ENCODE data around the gene BBX. TPM values are rescaled to one million over a fixed set of nuclear protein-coding genes. Genes with fewer than 3 reads are reported as not detected.
"Not testable (repeated sequence)": the region's sequence is repeated elsewhere in the genome, so short reads cannot be mapped to it uniquely, and the experiment has no call there.

BBX gene
- polyA plus RNA-seq, 1 donor, result 32.0 TPM

- no peak for DNase-seq
- Histone ChIP-seq H3K4me3 (ENCODE audit: low read length) (no peak overlapping the region), H3K27ac (ENCODE audit: low read length) (no peak overlapping the region), H3K27me3 (ENCODE audit: control insufficient read depth, insufficient read depth, low read length) (no peaks in the 10 kb centered on the region), H3K9me3 (ENCODE audit: control insufficient read depth, low read depth, low read length) (no peaks in the 10 kb centered on the region), H3K4me1 (ENCODE audit: control insufficient read depth, insufficient read depth, low read length) (no peaks in the 10 kb centered on the region), H3K36me3 (ENCODE audit: control insufficient read depth, insufficient read depth, low read length) (no peaks in the 10 kb centered on the region)
- no CpG with 5 or more reads among the region's 9 CpGs for WGBS (ENCODE audit: insufficient coverage, low lambda C conversion rate)
Measured at GRCh38 chr3:107826727-107827126, 304.0 kb downstream of the BBX start.

- H3K4me1 ChIP-seq (ENCODE audit: control insufficient read depth, insufficient read depth, low read length), result no peaks in the 10 kb centered on the region
- H3K4me3 ChIP-seq (ENCODE audit: low read length), result no peak overlapping the region
- H3K9me3 ChIP-seq (ENCODE audit: control insufficient read depth, low read depth, low read length), result peaks cover 2% of the 10 kb centered on the region
- no peak for DNase-seq
- no peaks in the 10 kb centered on the region for H3K27me3 ChIP-seq (ENCODE audit: control insufficient read depth, insufficient read depth, low read length)
- no peak overlapping the region for H3K27ac ChIP-seq (ENCODE audit: low read length)
- no CpG with 5 or more reads among the region's 4 CpGs for WGBS (ENCODE audit: insufficient coverage, low lambda C conversion rate)
- H3K36me3 ChIP-seq (ENCODE audit: control insufficient read depth, insufficient read depth, low read length), result no peaks in the 10 kb centered on the region
Measured at GRCh38 chr3:107829185-107829584, 306.4 kb downstream of the BBX start.

- no peak for DNase-seq
- Histone ChIP-seq H3K27me3 (ENCODE audit: control insufficient read depth, insufficient read depth, low read length) (no peaks in the 10 kb centered on the region), H3K4me3 (ENCODE audit: low read length) (no peak overlapping the region), H3K9me3 (ENCODE audit: control insufficient read depth, low read depth, low read length) (peaks cover 2% of the 10 kb centered on the region), H3K4me1 (ENCODE audit: control insufficient read depth, insufficient read depth, low read length) (peaks cover 5% of the 10 kb centered on the region), H3K27ac (ENCODE audit: low read length) (no peak overlapping the region), H3K36me3 (ENCODE audit: control insufficient read depth, insufficient read depth, low read length) (no peaks in the 10 kb centered on the region)
- WGBS (ENCODE audit: insufficient coverage, low lambda C conversion rate), result no CpG with 5 or more reads among the region's 3 CpGs
Measured at GRCh38 chr3:107831590-107831989, 308.8 kb downstream of the BBX start.

GRCh38 chr3:107833043-107833442, 310.3 kb downstream of the BBX start:
- no CpG with 5 or more reads among the region's 6 CpGs for WGBS (ENCODE audit: insufficient coverage, low lambda C conversion rate)
- peaks cover 2% of the 10 kb centered on the region for H3K9me3 ChIP-seq (ENCODE audit: control insufficient read depth, low read depth, low read length)
- H3K27me3 ChIP-seq (ENCODE audit: control insufficient read depth, insufficient read depth, low read length), result no peaks in the 10 kb centered on the region
- DNase-seq, result no peak
- H3K4me3 ChIP-seq (ENCODE audit: low read length), result no peak overlapping the region
- no peaks in the 10 kb centered on the region for H3K36me3 ChIP-seq (ENCODE audit: control insufficient read depth, insufficient read depth, low read length)
- no peak overlapping the region for H3K27ac ChIP-seq (ENCODE audit: low read length)
- H3K4me1 ChIP-seq (ENCODE audit: control insufficient read depth, insufficient read depth, low read length), result peaks cover 5% of the 10 kb centered on the region

- H3K4me1 ChIP-seq (ENCODE audit: control insufficient read depth, insufficient read depth, low read length), result peaks cover 5% of the 10 kb centered on the region
- WGBS (ENCODE audit: insufficient coverage, low lambda C conversion rate), result 99% methylated on average over 11 of the region's 19 CpGs
- H3K4me3 ChIP-seq (ENCODE audit: low read length), result no peak overlapping the region
- H3K27me3 ChIP-seq (ENCODE audit: control insufficient read depth, insufficient read depth, low read length), result no peaks in the 10 kb centered on the region
- DNase-seq, result no peak
- no peak overlapping the region for H3K27ac ChIP-seq (ENCODE audit: low read length)
- H3K9me3 ChIP-seq (ENCODE audit: control insufficient read depth, low read depth, low read length), result peaks cover 2% of the 10 kb centered on the region
- no peaks in the 10 kb centered on the region for H3K36me3 ChIP-seq (ENCODE audit: control insufficient read depth, insufficient read depth, low read length)
Measured at GRCh38 chr3:107833722-107834416, 311.1 kb downstream of the BBX start.

- H3K4me1 ChIP-seq (ENCODE audit: control insufficient read depth, insufficient read depth, low read length), result not testable (repeated sequence)
- peak; percentile 16 to 41 for DNase-seq
- WGBS (ENCODE audit: insufficient coverage, low lambda C conversion rate), result no CpG with 5 or more reads among the region's 4 CpGs
Measured at GRCh38 chr3:107835001-107835400, 312.2 kb downstream of the BBX start.

GRCh38 chr3:107837895-107838612, 315.3 kb downstream of the BBX start:
- Histone ChIP-seq H3K27ac (ENCODE audit: low read length) (no peak overlapping the region), H3K27me3 (ENCODE audit: control insufficient read depth, insufficient read depth, low read length) (no peaks in the 10 kb centered on the region), H3K9me3 (ENCODE audit: control insufficient read depth, low read depth, low read length) (peaks cover 2% of the 10 kb centered on the region), H3K4me1 (ENCODE audit: control insufficient read depth, insufficient read depth, low read length) (peaks cover 5% of the 10 kb centered on the region), H3K4me3 (ENCODE audit: low read length) (no peak overlapping the region), H3K36me3 (ENCODE audit: control insufficient read depth, insufficient read depth, low read length) (no peaks in the 10 kb centered on the region)
- no CpG with 5 or more reads among the region's 5 CpGs for WGBS (ENCODE audit: insufficient coverage, low lambda C conversion rate)
- DNase-seq, result no peak

More at GRCh38 chr3:107835001-107835400, 312.2 kb downstream of the BBX start:
- not testable (repeated sequence) for H3K36me3 ChIP-seq (ENCODE audit: control insufficient read depth, insufficient read depth, low read length); H3K27me3 ChIP-seq (ENCODE audit: control insufficient read depth, insufficient read depth, low read length); H3K9me3 ChIP-seq (ENCODE audit: control insufficient read depth, low read depth, low read length); H3K4me3 ChIP-seq (ENCODE audit: low read length); H3K27ac ChIP-seq (ENCODE audit: low read length)

GRCh38 chr3:107841831-107842230, 319.1 kb downstream of the BBX start:
- no peaks in the 10 kb centered on the region for H3K36me3 ChIP-seq (ENCODE audit: control insufficient read depth, insufficient read depth, low read length)
- H3K4me1 ChIP-seq (ENCODE audit: control insufficient read depth, insufficient read depth, low read length), result peaks cover 8% of the 10 kb centered on the region
- no peak overlapping the region for H3K4me3 ChIP-seq (ENCODE audit: low read length)
- no peak overlapping the region for H3K27ac ChIP-seq (ENCODE audit: low read length)
- no peaks in the 10 kb centered on the region for H3K27me3 ChIP-seq (ENCODE audit: control insufficient read depth, insufficient read depth, low read length)
- H3K9me3 ChIP-seq (ENCODE audit: control insufficient read depth, low read depth, low read length), result no peaks in the 10 kb centered on the region
- WGBS (ENCODE audit: insufficient coverage, low lambda C conversion rate), result 60% methylated on average over 1 of the region's 4 CpGs
- no peak for DNase-seq

- DNase-seq, result no peak
- Histone ChIP-seq H3K27me3 (ENCODE audit: control insufficient read depth, insufficient read depth, low read length) (no peaks in the 10 kb centered on the region), H3K27ac (ENCODE audit: low read length) (no peak overlapping the region), H3K4me1 (ENCODE audit: control insufficient read depth, insufficient read depth, low read length) (peaks cover 8% of the 10 kb centered on the region), H3K9me3 (ENCODE audit: control insufficient read depth, low read depth, low read length) (no peaks in the 10 kb centered on the region), H3K4me3 (ENCODE audit: low read length) (no peak overlapping the region), H3K36me3 (ENCODE audit: control insufficient read depth, insufficient read depth, low read length) (no peaks in the 10 kb centered on the region)
- WGBS (ENCODE audit: insufficient coverage, low lambda C conversion rate), result 100% methylated on average over 2 of the region's 8 CpGs
Measured at GRCh38 chr3:107842940-107843339, 320.2 kb downstream of the BBX start.

GRCh38 chr3:107845380-107846278, 322.9 kb downstream of the BBX start:
- Histone ChIP-seq H3K9me3 (ENCODE audit: control insufficient read depth, low read depth, low read length) (no peaks in the 10 kb centered on the region), H3K4me1 (ENCODE audit: control insufficient read depth, insufficient read depth, low read length) (peaks cover 8% of the 10 kb centered on the region), H3K27ac (ENCODE audit: low read length) (peak overlapping the region; percentile 20), H3K4me3 (ENCODE audit: low read length) (no peak overlapping the region), H3K27me3 (ENCODE audit: control insufficient read depth, insufficient read depth, low read length) (no peaks in the 10 kb centered on the region), H3K36me3 (ENCODE audit: control insufficient read depth, insufficient read depth, low read length) (no peaks in the 10 kb centered on the region)
- no CpG with 5 or more reads among the region's 11 CpGs for WGBS (ENCODE audit: insufficient coverage, low lambda C conversion rate)
- DNase-seq, result no peak
